GM10847 (cell line): ENCODE results near the gene PIGQ.

Source experiments
- POLR2A ChIP-seq: IDR thresholded peaks from 2 replicates; pipeline ENCODE4 v1.6.1; 2011; ENCODE audit not compliant: insufficient read length; ENCODE audit errors: extremely low read depth

Gene PIGQ

GRCh38 chr16:566475-567372 is 3.0 kb upstream of the PIGQ start, which contains the start of gene NHLRC4:
TSS of gene NHLRC4 (plus strand) at chr16:567005. CDS start at chr16:568048, 1,043 bp downstream.
- TF ChIP-seq POLR2A: peak; percentile 38

GRCh38 chr16:567373-568256 is 2.2 kb upstream of the PIGQ start:
- no peak for TF ChIP-seq POLR2A

- no peak for TF ChIP-seq POLR2A
These were observed 1.1 kb upstream of the PIGQ start for GRCh38 chr16:568401-569258.

GRCh38 chr16:572865-573650 is 3.3 kb downstream of the PIGQ start:
- TF ChIP-seq POLR2A: no peak

- TF ChIP-seq POLR2A: no peak
These were observed 4.4 kb downstream of the PIGQ start for GRCh38 chr16:574021-574760.

- TF ChIP-seq POLR2A: no peak
These were observed 5.8 kb downstream of the PIGQ start for GRCh38 chr16:575354-576196.

- TF ChIP-seq POLR2A: no peak
These were observed 6.5 kb downstream of the PIGQ start for GRCh38 chr16:576197-576822.

- TF ChIP-seq POLR2A: no peak
These were observed 7.0 kb downstream of the PIGQ start for GRCh38 chr16:576823-577201.

- no peak for TF ChIP-seq POLR2A
These were observed 8.0 kb downstream of the PIGQ start for GRCh38 chr16:577796-578195.

GRCh38 chr16:578232-578869 is 8.6 kb downstream of the PIGQ start:
- no peak for TF ChIP-seq POLR2A

GRCh38 chr16:578870-579405 is 9.2 kb downstream of the PIGQ start:
- no peak for TF ChIP-seq POLR2A
